K562 treated with DMSO at 1 percent for 4 hours (cell line): ENCODE data around the gene NRARP. TPM values are rescaled to one million over a fixed set of nuclear protein-coding genes. Genes with fewer than 3 reads are reported as not detected.

Experiments used
- total RNA-seq: library from RNA; unstranded; fragments of 300-600 nt; gene quantifications from 2 replicates; pipeline ENCODE4 v1.2.3, GENCODE V29; 2022; ENCODE audit not compliant: insufficient read depth

The NRARP gene
- total RNA-seq: 16.1 and 30.4 TPM in 2 replicates

GRCh38 chr9:137302118-137302448 lies at the start of gene NRARP:
Gene NRARP, minus strand, starts transcription at chr9:137302271. Its CDS starts 343 bp downstream, at chr9:137301928.

GRCh38 chr9:137277329-137278041 lies 24.6 kb downstream of the NRARP start, which contains the start of gene TOR4A:
Gene TOR4A, plus strand, starts transcription at chr9:137277726. Its CDS starts 964 bp downstream, at chr9:137278690.

GRCh38 chr9:137254624-137255447 lies 47.2 kb downstream of the NRARP start, which contains the start of gene NELFB:
Gene NELFB, plus strand, starts transcription at chr9:137255327.

GRCh38 chr9:137251194-137251461 lies 50.9 kb downstream of the NRARP start, which contains the start of gene STPG3:
Gene STPG3, plus strand, starts transcription at chr9:137251286. Its CDS starts 1 bp downstream, at chr9:137251287.

Other genes with a start within 250 kb of the NRARP start
- not detected in 2 replicates for gene ENTPD2, start 248.2 kb downstream of the NRARP start, total RNA-seq
- gene SAPCD2, start 231.7 kb downstream of the NRARP start, total RNA-seq: 27.1 and 30.1 TPM in 2 replicates
- gene UAP1L1, start 224.8 kb downstream of the NRARP start, total RNA-seq: 9.4 and 14.1 TPM in 2 replicates
- gene MAN1B1, start 215.3 kb downstream of the NRARP start, total RNA-seq: 37.3 and 38.9 TPM in 2 replicates
- 228 and 246 TPM in 2 replicates for gene DPP7, start 187.5 kb downstream of the NRARP start, total RNA-seq
- not detected in 2 replicates for gene GRIN1, start 163.1 kb downstream of the NRARP start, total RNA-seq
- gene LRRC26, start 132.2 kb downstream of the NRARP start, total RNA-seq: not detected in 2 replicates
- not detected in 2 replicates for gene TMEM210, start 130.2 kb downstream of the NRARP start, total RNA-seq
- 32.5 and 40.5 TPM in 2 replicates for gene ANAPC2, start 113.7 kb downstream of the NRARP start, total RNA-seq
- 203 and 207 TPM in 2 replicates for gene SSNA1, start 113.6 kb downstream of the NRARP start, total RNA-seq
- gene TPRN, start 101.5 kb downstream of the NRARP start, total RNA-seq: 26.9 and 34.8 TPM in 2 replicates
- 35.0 and 40.6 TPM in 2 replicates for gene TMEM203, start 96.6 kb downstream of the NRARP start, total RNA-seq
- gene NDOR1, start 96.6 kb downstream of the NRARP start, total RNA-seq: 23.0 and 25.4 TPM in 2 replicates
- 6.2 and 6.7 TPM in 2 replicates for gene RNF208, start 80.0 kb downstream of the NRARP start, total RNA-seq
- 1.1 TPM in 1 of 2 replicates, not detected in the other for gene CYSRT1, start 77.1 kb downstream of the NRARP start, total RNA-seq
- 0.99 TPM in 1 of 2 replicates, not detected in the other for gene RNF224, start 74.8 kb downstream of the NRARP start, total RNA-seq
- not detected in 2 replicates for gene SLC34A3, start 71.4 kb downstream of the NRARP start, total RNA-seq
- gene TUBB4B, start 61.0 kb downstream of the NRARP start, total RNA-seq: 816 and 880 TPM in 2 replicates
- not detected in 2 replicates for gene STPG3, start 51.0 kb downstream of the NRARP start, total RNA-seq
- 84.5 and 89.8 TPM in 2 replicates for gene NELFB, start 46.9 kb downstream of the NRARP start, total RNA-seq
- 49.5 and 59.8 TPM in 2 replicates for gene TOR4A, start 24.5 kb downstream of the NRARP start, total RNA-seq
- gene EXD3, start 120.9 kb upstream of the NRARP start, total RNA-seq: 9.8 TPM in 2 replicates
- gene NOXA1, start 121.1 kb upstream of the NRARP start, total RNA-seq: 1.1 and 1.8 TPM in 2 replicates
- gene ENTPD8, start 139.1 kb upstream of the NRARP start, total RNA-seq: not detected in 2 replicates
- gene NSMF, start 157.1 kb upstream of the NRARP start, total RNA-seq: 52.0 and 53.0 TPM in 2 replicates
- gene PNPLA7, start 248.1 kb upstream of the NRARP start, total RNA-seq: 0.42 and 0.91 TPM in 2 replicates
- 86.9 and 93.0 TPM in 2 replicates for gene MRPL41, start 249.6 kb upstream of the NRARP start, total RNA-seq